ENCODE results near the gene EFCAB11. TPM values are rescaled to one million over a fixed set of nuclear protein-coding genes. Genes with fewer than 3 reads are reported as not detected.

EFCAB11 gene
- total RNA-seq, 1 experiment from 2014 or later: 10.8 TPM

GRCh38 chr14:89849931-89850330 lies 104.6 kb downstream of the EFCAB11 start:
- no peaks in the 10 kb centered on the region; the same call in 1 of the 2 replicates for H3K36me3 ChIP-seq (replicated peaks; ENCODE audit: control insufficient read depth, insufficient read depth, low read length)
- no peaks in the 10 kb centered on the region for H3K27me3 ChIP-seq (ENCODE audit: control insufficient read depth, insufficient read depth, low read length)
- peak; percentile 7 for DNase-seq
- no peak overlapping the region for H3K4me3 ChIP-seq (ENCODE audit: insufficient read depth, low read depth, low read length)

- H3K27me3 ChIP-seq (ENCODE audit: control insufficient read depth, insufficient read depth, low read length): no peaks in the 10 kb centered on the region
- DNase-seq: no peak
- no peaks in the 10 kb centered on the region for H3K36me3 ChIP-seq (replicated peaks; ENCODE audit: control insufficient read depth, insufficient read depth, low read length)
- H3K4me3 ChIP-seq (ENCODE audit: insufficient read depth, low read depth, low read length): no peak overlapping the region
Measured at GRCh38 chr14:89848165-89848564, 106.4 kb downstream of the EFCAB11 start.

GRCh38 chr14:89845346-89845745 lies 109.2 kb downstream of the EFCAB11 start:
- no peak for DNase-seq
- no peaks in the 10 kb centered on the region for H3K36me3 ChIP-seq (replicated peaks; ENCODE audit: control insufficient read depth, insufficient read depth, low read length)
- no peaks in the 10 kb centered on the region for H3K27me3 ChIP-seq (ENCODE audit: control insufficient read depth, insufficient read depth, low read length)
- no peak overlapping the region for H3K4me3 ChIP-seq (ENCODE audit: insufficient read depth, low read depth, low read length)

GRCh38 chr14:89844508-89844907 lies 110.0 kb downstream of the EFCAB11 start:
- no peaks in the 10 kb centered on the region for H3K36me3 ChIP-seq (replicated peaks; ENCODE audit: control insufficient read depth, insufficient read depth, low read length)
- no peak for DNase-seq
- no peaks in the 10 kb centered on the region for H3K27me3 ChIP-seq (ENCODE audit: control insufficient read depth, insufficient read depth, low read length)
- H3K4me3 ChIP-seq (ENCODE audit: insufficient read depth, low read depth, low read length): no peak overlapping the region

GRCh38 chr14:89842837-89843236 lies 111.7 kb downstream of the EFCAB11 start:
- Histone ChIP-seq H3K36me3 (replicated peaks; ENCODE audit: control insufficient read depth, insufficient read depth, low read length) (no peaks in the 10 kb centered on the region), H3K27me3 (ENCODE audit: control insufficient read depth, insufficient read depth, low read length) (no peaks in the 10 kb centered on the region), H3K4me3 (ENCODE audit: insufficient read depth, low read depth, low read length) (no peak overlapping the region)
- no peak for DNase-seq

GRCh38 chr14:89841851-89842250 lies 112.7 kb downstream of the EFCAB11 start:
- Histone ChIP-seq H3K36me3 (replicated peaks; ENCODE audit: control insufficient read depth, insufficient read depth, low read length) (no peaks in the 10 kb centered on the region), H3K27me3 (ENCODE audit: control insufficient read depth, insufficient read depth, low read length) (no peaks in the 10 kb centered on the region), H3K4me3 (ENCODE audit: insufficient read depth, low read depth, low read length) (no peak overlapping the region)
- peak; percentile 26 for DNase-seq

GRCh38 chr14:89836830-89837469 lies 117.6 kb downstream of the EFCAB11 start:
- no peak for DNase-seq
- H3K36me3 ChIP-seq (replicated peaks; ENCODE audit: control insufficient read depth, insufficient read depth, low read length): no peaks in the 10 kb centered on the region
- no peak overlapping the region for H3K4me3 ChIP-seq (ENCODE audit: insufficient read depth, low read depth, low read length)
- no peaks in the 10 kb centered on the region for H3K27me3 ChIP-seq (ENCODE audit: control insufficient read depth, insufficient read depth, low read length)

GRCh38 chr14:89833661-89834060 lies 120.9 kb downstream of the EFCAB11 start:
- Histone ChIP-seq H3K27me3 (ENCODE audit: control insufficient read depth, insufficient read depth, low read length) (no peaks in the 10 kb centered on the region), H3K36me3 (replicated peaks; ENCODE audit: control insufficient read depth, insufficient read depth, low read length) (no peaks in the 10 kb centered on the region), H3K4me3 (ENCODE audit: insufficient read depth, low read depth, low read length) (no peak overlapping the region)
- no peak for DNase-seq

GRCh38 chr14:89833120-89833532 lies 121.4 kb downstream of the EFCAB11 start:
- Histone ChIP-seq H3K36me3 (replicated peaks; ENCODE audit: control insufficient read depth, insufficient read depth, low read length) (no peaks in the 10 kb centered on the region), H3K27me3 (ENCODE audit: control insufficient read depth, insufficient read depth, low read length) (no peaks in the 10 kb centered on the region), H3K4me3 (ENCODE audit: insufficient read depth, low read depth, low read length) (no peak overlapping the region)
- no peak for DNase-seq

GRCh38 chr14:89828471-89829165 lies 125.9 kb downstream of the EFCAB11 start:
- no peak for DNase-seq
- Histone ChIP-seq H3K4me3 (ENCODE audit: insufficient read depth, low read depth, low read length) (no peak overlapping the region), H3K36me3 (replicated peaks; ENCODE audit: control insufficient read depth, insufficient read depth, low read length) (no peaks in the 10 kb centered on the region), H3K27me3 (ENCODE audit: control insufficient read depth, insufficient read depth, low read length) (no peaks in the 10 kb centered on the region)

GRCh38 chr14:89827265-89827664 lies 127.3 kb downstream of the EFCAB11 start:
- H3K36me3 ChIP-seq (replicated peaks; ENCODE audit: control insufficient read depth, insufficient read depth, low read length): no peaks in the 10 kb centered on the region
- H3K27me3 ChIP-seq (ENCODE audit: control insufficient read depth, insufficient read depth, low read length): no peaks in the 10 kb centered on the region
- no peak for DNase-seq
- no peak overlapping the region for H3K4me3 ChIP-seq (ENCODE audit: insufficient read depth, low read depth, low read length)

GRCh38 chr14:89826596-89826995 lies 127.9 kb downstream of the EFCAB11 start:
- H3K4me3 ChIP-seq (ENCODE audit: insufficient read depth, low read depth, low read length): no peak overlapping the region
- DNase-seq: no peak
- H3K36me3 ChIP-seq (replicated peaks; ENCODE audit: control insufficient read depth, insufficient read depth, low read length): no peaks in the 10 kb centered on the region
- no peaks in the 10 kb centered on the region for H3K27me3 ChIP-seq (ENCODE audit: control insufficient read depth, insufficient read depth, low read length)

GRCh38 chr14:89823743-89824142 lies 130.8 kb downstream of the EFCAB11 start:
- Histone ChIP-seq H3K4me3 (ENCODE audit: insufficient read depth, low read depth, low read length) (no peak overlapping the region), H3K36me3 (replicated peaks; ENCODE audit: control insufficient read depth, insufficient read depth, low read length) (no peaks in the 10 kb centered on the region)
- no peak for DNase-seq

GRCh38 chr14:89814126-89814525 lies 140.4 kb downstream of the EFCAB11 start:
- DNase-seq: no peak
- Histone ChIP-seq H3K4me3 (ENCODE audit: insufficient read depth, low read depth, low read length) (no peak overlapping the region), H3K27me3 (ENCODE audit: control insufficient read depth, insufficient read depth, low read length) (no peaks in the 10 kb centered on the region), H3K36me3 (replicated peaks; ENCODE audit: control insufficient read depth, insufficient read depth, low read length) (no peaks in the 10 kb centered on the region)

More at GRCh38 chr14:89823743-89824142, 130.8 kb downstream of the EFCAB11 start:
- no peaks in the 10 kb centered on the region for H3K27me3 ChIP-seq (ENCODE audit: control insufficient read depth, insufficient read depth, low read length)

GRCh38 chr14:89813617-89814031 lies 140.9 kb downstream of the EFCAB11 start:
- DNase-seq: no peak
- H3K36me3 ChIP-seq (replicated peaks; ENCODE audit: control insufficient read depth, insufficient read depth, low read length): no peaks in the 10 kb centered on the region
- H3K27me3 ChIP-seq (ENCODE audit: control insufficient read depth, insufficient read depth, low read length): no peaks in the 10 kb centered on the region
- no peak overlapping the region for H3K4me3 ChIP-seq (ENCODE audit: insufficient read depth, low read depth, low read length)

Measured in H7 (cell line).